Skeletal muscle satellite cell (primary cell): ENCODE results near the gene NEK1.
"Not testable (repeated sequence)": the region's sequence is repeated elsewhere in the genome, so short reads cannot be mapped to it uniquely, and the experiment has no call there.

Source experiments
- H3K27me3 ChIP-seq: 2 replicates; pipeline ENCODE4 v1.7.0; 2013; ENCODE audit warnings: low read length; ENCODE audit not compliant: control insufficient read depth, insufficient read depth
- H3K36me3 ChIP-seq: 2 replicates; pipeline ENCODE4 v1.7.0; 2013; ENCODE audit warnings: mild to moderate bottlenecking, control low read depth, low read length; ENCODE audit not compliant: insufficient read depth
- H3K4me1 ChIP-seq: 2 replicates; pipeline ENCODE4 v1.7.0; 2013; ENCODE audit warnings: low read length; ENCODE audit not compliant: control insufficient read depth, insufficient read depth
- H3K4me2 ChIP-seq: 2 replicates; pipeline ENCODE4 v1.7.0; 2013; ENCODE audit warnings: mild to moderate bottlenecking, low read length
- H3K4me3 ChIP-seq: 2 replicates; pipeline ENCODE4 v1.7.0; 2013; ENCODE audit warnings: low read length
- H3K9ac ChIP-seq: 2 replicates; pipeline ENCODE4 v1.7.0; 2013; ENCODE audit warnings: mild to moderate bottlenecking, low read depth, low read length, moderate library complexity
- H3K9me3 ChIP-seq: replicated peaks from 2 replicates; pipeline ENCODE4 v1.7.0; 2013; ENCODE audit warnings: mild to moderate bottlenecking, control low read depth, low read length

Gene NEK1

DNA sequence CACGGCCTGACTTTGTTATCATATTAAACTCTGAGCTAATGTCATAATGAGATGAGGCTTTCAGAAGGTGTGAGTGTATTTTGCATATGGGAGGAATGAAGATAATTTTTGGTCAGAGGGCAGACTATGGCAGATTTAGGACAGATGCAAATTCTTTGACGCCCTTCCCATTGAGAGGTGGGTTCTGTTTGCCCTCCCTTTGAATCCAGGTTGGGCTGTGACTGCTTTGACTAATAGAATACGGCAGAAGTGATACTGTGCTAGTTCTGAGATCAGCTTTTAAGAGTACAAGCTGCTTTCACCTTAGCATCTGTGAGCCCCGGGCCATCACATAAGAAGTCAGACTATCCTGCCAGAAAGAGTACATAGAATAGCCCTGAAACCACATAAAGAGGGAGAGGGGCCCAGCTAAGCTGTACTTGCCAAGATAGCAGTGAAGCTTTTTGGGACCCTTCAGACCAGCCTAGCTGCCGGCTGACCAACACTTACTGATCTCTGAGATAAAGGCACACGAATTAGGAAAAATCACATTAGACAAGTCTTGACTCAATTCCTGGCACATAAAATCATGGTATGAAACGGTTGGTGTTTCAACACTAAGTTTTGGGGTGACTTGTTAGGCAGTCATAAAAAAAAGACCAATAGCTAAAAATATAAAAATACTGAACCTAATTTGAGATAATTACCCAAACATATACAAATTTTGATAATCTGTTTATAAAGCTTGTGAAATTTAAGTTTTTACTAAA, 174.9 kb downstream of the NEK1 start:
- Histone ChIP-seq H3K9ac (no peak overlapping the region), H3K4me2 (no peak overlapping the region), H3K4me1 (peaks cover 10% of the 10 kb centered on the region), H3K4me3 (no peak overlapping the region), H3K36me3 (no peaks in the 10 kb centered on the region), H3K9me3 (no peaks in the 10 kb centered on the region), H3K27me3 (no peaks in the 10 kb centered on the region)

GRCh38 chr4:169436734-169437133, 175.6 kb downstream of the NEK1 start:
- Histone ChIP-seq H3K4me3 (no peak overlapping the region), H3K9ac (no peak overlapping the region), H3K9me3 (no peaks in the 10 kb centered on the region), H3K4me1 (peaks cover 10% of the 10 kb centered on the region), H3K4me2 (no peak overlapping the region), H3K36me3 (no peaks in the 10 kb centered on the region), H3K27me3 (no peaks in the 10 kb centered on the region)

- no peaks in the 10 kb centered on the region for H3K9me3 ChIP-seq
- no peaks in the 10 kb centered on the region for H3K27me3 ChIP-seq
- no peaks in the 10 kb centered on the region for H3K4me1 ChIP-seq
- H3K36me3 ChIP-seq = peaks cover 8% of the 10 kb centered on the region
- no peak overlapping the region for H3K4me3 ChIP-seq
- no peak overlapping the region for H3K4me2 ChIP-seq
- H3K9ac ChIP-seq = no peak overlapping the region
Measured at GRCh38 chr4:169428376-169428775, 184.0 kb downstream of the NEK1 start.

DNA sequence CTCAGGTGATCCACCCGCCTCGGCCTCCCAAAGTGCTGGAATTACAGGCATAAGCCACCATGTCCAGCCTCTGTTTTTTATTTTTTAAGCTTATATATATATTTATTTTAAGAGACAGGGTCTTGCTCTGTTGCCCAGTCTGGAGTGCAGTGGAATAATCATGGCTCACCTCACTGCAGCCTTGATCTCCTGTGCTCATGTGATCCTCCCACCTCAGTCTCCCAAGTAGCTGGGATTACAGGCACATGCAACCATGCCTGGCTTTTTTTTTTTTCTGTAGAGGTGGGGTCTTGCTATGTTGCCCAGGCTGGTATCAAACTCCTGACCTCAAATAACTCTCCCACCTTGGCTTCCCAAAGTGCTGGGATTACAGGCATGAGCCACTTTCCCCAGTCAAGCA, 184.7 kb downstream of the NEK1 start:
- not testable (repeated sequence) for H3K9ac ChIP-seq, H3K27me3 ChIP-seq, H3K4me2 ChIP-seq, H3K4me3 ChIP-seq, H3K36me3 ChIP-seq, H3K9me3 ChIP-seq, H3K4me1 ChIP-seq

GRCh38 chr4:169420291-169420690, 192.1 kb downstream of the NEK1 start:
- no peaks in the 10 kb centered on the region for H3K9me3 ChIP-seq
- H3K4me3 ChIP-seq = no peak overlapping the region
- no peaks in the 10 kb centered on the region for H3K4me1 ChIP-seq
- H3K4me2 ChIP-seq = no peak overlapping the region
- H3K36me3 ChIP-seq = peaks cover 8% of the 10 kb centered on the region
- H3K27me3 ChIP-seq = no peaks in the 10 kb centered on the region
- no peak overlapping the region for H3K9ac ChIP-seq

- Histone ChIP-seq H3K4me2 (no peak overlapping the region), H3K9ac (no peak overlapping the region), H3K4me1 (no peaks in the 10 kb centered on the region), H3K9me3 (no peaks in the 10 kb centered on the region), H3K27me3 (no peaks in the 10 kb centered on the region), H3K4me3 (no peak overlapping the region), H3K36me3 (no peaks in the 10 kb centered on the region)
Measured at GRCh38 chr4:169418846-169419245, 193.5 kb downstream of the NEK1 start.

- Histone ChIP-seq H3K36me3 (no peaks in the 10 kb centered on the region), H3K4me2 (no peak overlapping the region), H3K4me3 (no peak overlapping the region), H3K9me3 (no peaks in the 10 kb centered on the region), H3K4me1 (no peaks in the 10 kb centered on the region), H3K27me3 (no peaks in the 10 kb centered on the region), H3K9ac (no peak overlapping the region)
Measured at GRCh38 chr4:169417629-169418282, 194.6 kb downstream of the NEK1 start.

DNA sequence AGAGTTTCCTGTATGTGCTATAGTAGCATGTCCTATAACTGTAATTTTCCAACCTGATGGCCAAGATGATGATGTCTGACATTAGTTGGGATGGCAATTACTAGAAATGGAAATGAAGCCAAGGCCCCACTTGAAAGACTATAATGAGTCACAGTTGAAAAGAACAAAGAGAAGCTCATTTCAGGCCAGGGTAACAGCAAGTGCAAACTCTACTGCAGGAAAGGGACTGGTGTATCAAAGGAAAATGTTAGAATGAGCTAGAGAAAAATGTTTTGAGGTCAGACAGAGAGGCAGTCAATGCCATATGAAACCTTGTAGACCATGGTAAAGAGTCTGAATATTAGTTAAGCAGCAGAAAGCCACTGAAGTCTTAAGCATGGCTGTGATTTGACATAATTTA, 195.4 kb downstream of the NEK1 start:
- H3K9me3 ChIP-seq = no peaks in the 10 kb centered on the region
- H3K4me2 ChIP-seq = no peak overlapping the region
- H3K36me3 ChIP-seq = no peaks in the 10 kb centered on the region
- H3K4me1 ChIP-seq = no peaks in the 10 kb centered on the region
- no peaks in the 10 kb centered on the region for H3K27me3 ChIP-seq
- H3K4me3 ChIP-seq = no peak overlapping the region
- no peak overlapping the region for H3K9ac ChIP-seq

GRCh38 chr4:169416461-169416860, 195.9 kb downstream of the NEK1 start:
- Histone ChIP-seq H3K27me3 (no peaks in the 10 kb centered on the region), H3K9ac (no peak overlapping the region), H3K36me3 (no peaks in the 10 kb centered on the region), H3K4me3 (no peak overlapping the region), H3K4me1 (no peaks in the 10 kb centered on the region), H3K9me3 (no peaks in the 10 kb centered on the region), H3K4me2 (no peak overlapping the region)

- peaks cover 10% of the 10 kb centered on the region for H3K4me1 ChIP-seq
- no peak overlapping the region for H3K4me2 ChIP-seq
- H3K36me3 ChIP-seq = no peaks in the 10 kb centered on the region
- H3K27me3 ChIP-seq = no peaks in the 10 kb centered on the region
- no peak overlapping the region for H3K9ac ChIP-seq
- H3K4me3 ChIP-seq = no peak overlapping the region
- H3K9me3 ChIP-seq = no peaks in the 10 kb centered on the region
Measured at GRCh38 chr4:169414913-169415312, 197.5 kb downstream of the NEK1 start.

GRCh38 chr4:169412046-169412445, 200.3 kb downstream of the NEK1 start:
- Histone ChIP-seq H3K27me3 (no peaks in the 10 kb centered on the region), H3K4me3 (no peak overlapping the region)

More at GRCh38 chr4:169412046-169412445, 200.3 kb downstream of the NEK1 start:
- H3K4me2 ChIP-seq = no peak overlapping the region
- H3K4me1 ChIP-seq = peaks cover 10% of the 10 kb centered on the region
- no peaks in the 10 kb centered on the region for H3K36me3 ChIP-seq
- H3K9ac ChIP-seq = no peak overlapping the region
- no peaks in the 10 kb centered on the region for H3K9me3 ChIP-seq
